GM23248 (cell line): ENCODE data around the gene PAK6. TPM values are rescaled to one million over a fixed set of nuclear protein-coding genes. Genes with fewer than 3 reads are reported as not detected.

ENCODE experiments used
- DNase-seq: peaks from one replicate; pipeline ENCODE4 v3.0.0-alpha.2; 2015
- H2AFZ ChIP-seq: fragments of 200-600 bp; sonication (generic); 2 replicates; pipeline ENCODE4 v1.6.1; 2016; ENCODE audit warnings: antibody characterized with exemption
- H3F3A ChIP-seq: fragments of 200-600 bp; sonication (generic); 2 replicates; pipeline ENCODE4 v1.6.1; 2016; ENCODE audit warnings: mild to moderate bottlenecking, antibody characterized with exemption, mixed run types; ENCODE audit not compliant: insufficient read depth
- H3K27ac ChIP-seq: fragments of 200-600 bp; sonication (generic); 2 replicates; pipeline ENCODE4 v1.5.1; 2016; ENCODE audit warnings: mild to moderate bottlenecking
- H3K27me3 ChIP-seq: fragments of 200-600 bp; sonication (generic); replicated peaks from 2 replicates; pipeline ENCODE4 v1.6.1; 2016; ENCODE audit warnings: mild to moderate bottlenecking; ENCODE audit not compliant: insufficient read depth
- H3K36me3 ChIP-seq: fragments of 200-600 bp; sonication (generic); 2 replicates; pipeline ENCODE4 v1.6.1; 2016; ENCODE audit warnings: low read depth, mild to moderate bottlenecking
- H3K4me1 ChIP-seq: fragments of 200-600 bp; sonication (generic); 2 replicates; pipeline ENCODE4 v1.6.1; 2016; ENCODE audit warnings: mild to moderate bottlenecking; ENCODE audit not compliant: insufficient read depth
- H3K4me2 ChIP-seq: fragments of 200-600 bp; sonication (generic); one replicate; pipeline ENCODE4 v1.6.1; 2016; ENCODE audit warnings: mild to moderate bottlenecking; ENCODE audit not compliant: unreplicated experiment
- H3K4me3 ChIP-seq: fragments of 200-600 bp; sonication (generic); 2 replicates; pipeline ENCODE4 v1.5.1; 2016; ENCODE audit warnings: mild to moderate bottlenecking
- H3K79me2 ChIP-seq: fragments of 200-600 bp; sonication (generic); 2 replicates; pipeline ENCODE4 v1.6.1; 2016; ENCODE audit warnings: mild to moderate bottlenecking; ENCODE audit not compliant: insufficient read depth
- H3K9ac ChIP-seq: fragments of 200-600 bp; sonication (generic); 2 replicates; pipeline ENCODE4 v1.6.1; 2016; ENCODE audit warnings: mild to moderate bottlenecking
- H3K9me2 ChIP-seq: fragments of 200-600 bp; sonication (generic); 2 replicates; pipeline ENCODE4 v1.6.1; 2016; ENCODE audit warnings: mixed run types, mild to moderate bottlenecking, moderate library complexity; ENCODE audit not compliant: insufficient read depth
- H3K9me3 ChIP-seq: fragments of 200-600 bp; sonication (generic); one replicate; pipeline ENCODE4 v1.6.1; 2017; ENCODE audit warnings: low read depth
- H4K20me1 ChIP-seq: fragments of 200-600 bp; sonication (generic); 2 replicates; pipeline ENCODE4 v1.6.0; 2016; ENCODE audit not compliant: insufficient read depth
- EZH2 ChIP-seq: fragments of 200-600 bp; sonication (generic); IDR thresholded peaks from 2 replicates; pipeline ENCODE4 v1.6.1; 2018; ENCODE audit warnings: antibody characterized with exemption, mild to moderate bottlenecking; ENCODE audit not compliant: insufficient read depth, poor library complexity, severe bottlenecking
- EZH2phosphoT487 ChIP-seq: fragments of 200-600 bp; sonication (generic); IDR thresholded peaks from 2 replicates; pipeline ENCODE4 v1.6.1; 2018; ENCODE audit warnings: antibody characterized with exemption, moderate library complexity, mild to moderate bottlenecking, low read depth; ENCODE audit not compliant: insufficient read depth
- WGBS, 2 experiments: methylation state at CpG; one replicate each; pipeline ENCODE4 v1.1.6; 2015 to 2017; ENCODE audit warnings: low lambda C conversion rate in 2 of 2, low coverage in 1 of 2; ENCODE audit errors: missing lambda C conversion rate in 2 of 2; 5-methylcytosine and 5-hydroxymethylcytosine counted together
- in situ Hi-C: fragments of 300-500 bp; cut with MboI; formaldehyde crosslinking; loops from 2 replicates; pipeline ENCODE4 v1.15.0; 2020
- polyA plus RNA-seq: library from polyadenylated mRNA; unstranded; fragments of >200 nt; fragmentation: Nextera tagmentation; extraction: Ambion mirVana; gene quantifications from 2 replicates; pipeline ENCODE4 v1.2.1, GENCODE V29; 2016
- total RNA-seq: library from RNA; depleted of rRNA; stranded (reverse); fragments of >200 nt; shearing (Covaris generic); gene quantifications from 2 replicates; pipeline ENCODE4 v1.2.3, GENCODE V29; 2014

The PAK6 gene
- total and polyA plus RNA-seq, 2 experiments from 2014 or later: not detected

GRCh38 chr15:40246496-40247280 lies 7.8 kb downstream of the PAK6 start:
- WGBS, 2 experiments: 63 to 74% methylated on average over 8 of the region's 8 CpGs
- no peak overlapping the region for H3K9ac ChIP-seq
- no peak overlapping the region for H2AFZ ChIP-seq
- no peaks in the 10 kb centered on the region for H4K20me1 ChIP-seq
- H3K27me3 ChIP-seq: 0 out of 2 replicates have a peak, but pooled peaks cover 6% of the 10 kb centered on the region
- H3K4me1 ChIP-seq: no peaks in the 10 kb centered on the region
- H3K79me2 ChIP-seq: no peaks in the 10 kb centered on the region
- no peaks in the 10 kb centered on the region for H3K9me3 ChIP-seq
- peaks cover 15% of the 10 kb centered on the region; the same call in 1 of the 2 replicates for H3F3A ChIP-seq
- no peak for DNase-seq
- H3K27ac ChIP-seq: no peak overlapping the region
- H3K36me3 ChIP-seq: no peaks in the 10 kb centered on the region
- TF ChIP-seq EZH2phosphoT487 (no peak), EZH2 (no peak)
- H3K4me2 ChIP-seq: no peak overlapping the region
- H3K4me3 ChIP-seq: no peak overlapping the region
- no peaks in the 10 kb centered on the region for H3K9me2 ChIP-seq
- in situ Hi-C loops: no loop called here

DNA sequence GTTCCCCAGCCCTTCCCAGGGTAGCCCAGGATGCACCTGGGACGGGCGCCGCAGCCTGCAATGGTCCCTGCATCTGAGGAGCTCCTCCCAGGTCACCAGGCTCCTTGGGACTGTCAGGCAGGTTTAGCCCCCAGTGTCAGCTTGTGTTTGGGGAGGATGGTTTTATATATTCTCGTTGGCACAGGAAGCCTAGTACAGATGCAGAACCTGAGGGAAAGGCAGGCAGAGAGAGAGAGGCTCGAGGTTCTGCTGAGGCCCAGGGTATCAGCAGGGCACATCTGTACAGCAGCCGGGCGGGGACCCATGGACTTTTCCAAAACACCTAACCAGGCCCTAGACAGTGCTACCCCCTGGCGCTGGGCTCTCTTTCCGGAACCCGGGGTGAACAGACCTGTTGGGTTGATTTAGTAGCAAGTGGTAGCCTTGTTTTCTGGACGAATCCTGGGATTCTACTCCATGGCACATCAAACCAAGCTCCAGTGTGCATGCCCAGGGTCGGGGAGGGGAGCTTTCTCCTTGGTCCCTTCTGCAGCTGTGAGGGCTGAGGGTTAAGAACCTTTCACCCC lies 8.6 kb downstream of the PAK6 start:
- H3K9me2 ChIP-seq: no peaks in the 10 kb centered on the region
- TF ChIP-seq EZH2: no peak
- TF ChIP-seq EZH2phosphoT487: no peak
- H3K4me3 ChIP-seq: no peak overlapping the region
- WGBS, 2 experiments: 64 to 71% methylated on average over 12 of the region's 12 CpGs
- H2AFZ ChIP-seq: no peak overlapping the region
- H3K79me2 ChIP-seq: no peaks in the 10 kb centered on the region
- H4K20me1 ChIP-seq: no peaks in the 10 kb centered on the region
- H3K36me3 ChIP-seq: no peaks in the 10 kb centered on the region
- H3K4me1 ChIP-seq: no peaks in the 10 kb centered on the region
- no peak overlapping the region for H3K9ac ChIP-seq
- H3K27ac ChIP-seq: no peak overlapping the region
- H3K4me2 ChIP-seq: no peak overlapping the region
- DNase-seq: no peak
- peaks cover 13% of the 10 kb centered on the region; the same call in 1 of the 2 replicates for H3K27me3 ChIP-seq
- H3F3A ChIP-seq: peaks cover 15% of the 10 kb centered on the region; the same call in 1 of the 2 replicates
- in situ Hi-C loops: no loop called here
- no peaks in the 10 kb centered on the region for H3K9me3 ChIP-seq

DNA sequence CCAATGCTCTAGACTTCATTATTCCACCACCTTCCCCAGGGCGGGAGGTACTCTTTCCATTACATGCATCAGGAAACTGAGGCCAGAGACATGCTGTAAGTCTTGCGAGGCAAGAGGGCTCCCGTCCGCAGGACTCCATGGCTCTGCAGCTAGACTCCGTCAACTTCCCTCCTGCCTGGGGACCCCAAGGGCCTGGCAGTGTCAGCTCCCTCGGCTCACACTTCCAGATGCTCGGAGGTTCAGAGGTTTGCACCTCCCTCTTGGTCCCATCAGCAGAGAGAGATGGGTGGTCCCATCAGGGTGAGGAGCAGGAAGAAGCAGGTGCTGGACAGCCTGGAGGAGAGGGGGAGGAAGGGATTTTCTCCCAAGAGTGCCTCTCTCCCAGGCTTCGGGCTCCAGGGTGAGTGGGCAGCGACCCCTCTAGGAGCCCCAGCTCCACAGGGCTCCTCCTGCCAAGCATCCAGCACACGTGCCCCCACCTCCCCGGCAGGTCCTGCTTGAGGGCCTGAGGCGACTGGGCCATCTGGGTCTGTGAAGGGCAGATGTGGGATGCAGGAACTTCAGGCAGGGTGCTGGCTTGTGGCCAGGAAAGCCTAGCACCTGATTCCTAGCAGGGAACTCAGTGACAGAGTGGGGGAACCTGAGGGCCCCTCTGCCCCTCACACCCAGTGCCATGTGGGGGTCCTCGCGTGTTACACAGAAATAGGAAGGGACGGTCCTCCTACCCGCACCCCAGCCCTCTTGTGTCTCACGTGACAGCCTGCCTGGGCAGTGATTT lies 9.3 kb downstream of the PAK6 start:
- in situ Hi-C loops: no loop called here
- peaks cover 20% of the 10 kb centered on the region for H3K27me3 ChIP-seq
- no peak overlapping the region for H3K27ac ChIP-seq
- no peak overlapping the region for H3K4me2 ChIP-seq
- no peaks in the 10 kb centered on the region for H3K79me2 ChIP-seq
- no peak overlapping the region for H3K9ac ChIP-seq
- WGBS, 2 experiments: 78 to 83% methylated on average over 17 of the region's 17 CpGs
- H3K4me1 ChIP-seq: no peaks in the 10 kb centered on the region
- no peak overlapping the region for H2AFZ ChIP-seq
- H3F3A ChIP-seq: peaks cover 15% of the 10 kb centered on the region; the same call in 1 of the 2 replicates
- H3K9me2 ChIP-seq: no peaks in the 10 kb centered on the region
- H3K4me3 ChIP-seq: no peak overlapping the region
- H3K36me3 ChIP-seq: no peaks in the 10 kb centered on the region
- DNase-seq: no peak
- TF ChIP-seq EZH2: no peak
- no peak for TF ChIP-seq EZH2phosphoT487
- H3K9me3 ChIP-seq: no peaks in the 10 kb centered on the region
- H4K20me1 ChIP-seq: no peaks in the 10 kb centered on the region

DNA sequence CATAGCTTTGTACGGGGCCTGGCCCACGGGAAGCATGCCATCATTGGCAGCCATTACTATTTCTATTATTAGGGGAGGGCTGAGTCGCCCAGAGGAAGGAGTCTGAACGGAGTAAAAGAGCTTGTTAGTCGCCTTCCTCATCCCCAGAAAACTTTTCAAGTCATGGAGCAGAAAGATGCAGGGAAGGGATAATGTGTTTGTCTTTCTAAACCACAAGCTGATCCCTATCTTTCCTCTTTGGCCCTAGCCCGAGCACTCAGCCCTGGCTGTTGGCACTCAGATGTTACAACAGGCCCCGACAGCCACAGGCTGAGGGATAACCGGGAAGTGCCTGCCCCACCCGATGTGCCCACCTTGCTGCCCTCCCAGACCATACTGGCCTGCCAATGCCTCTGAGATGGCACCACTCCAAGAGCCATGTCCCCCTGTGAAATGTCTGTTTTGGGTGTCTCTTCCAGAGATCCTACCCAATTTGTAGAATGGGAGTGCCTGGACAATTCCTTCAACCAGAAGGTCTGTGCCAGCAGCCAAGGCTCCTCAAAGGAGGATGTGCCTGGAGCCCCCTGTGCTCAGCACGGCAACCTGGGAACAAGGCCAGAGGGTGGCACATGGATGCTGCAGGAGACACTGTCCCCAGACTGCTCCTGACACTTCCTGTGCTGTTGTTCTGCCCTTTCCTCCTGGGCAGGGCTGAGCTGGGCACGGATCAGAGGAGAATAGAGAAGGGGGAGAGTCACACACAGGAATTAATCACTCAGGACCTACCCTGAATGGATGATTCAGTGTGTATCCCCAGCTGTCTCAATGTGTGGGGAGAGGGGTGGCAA lies 10.8 kb downstream of the PAK6 start:
- no peaks in the 10 kb centered on the region for H3K4me1 ChIP-seq
- H3K27me3 ChIP-seq: peaks cover 35% of the 10 kb centered on the region
- H3K79me2 ChIP-seq: no peaks in the 10 kb centered on the region
- no peak overlapping the region for H2AFZ ChIP-seq
- in situ Hi-C loops: no loop called here
- TF ChIP-seq EZH2phosphoT487: no peak
- TF ChIP-seq EZH2: no peak
- WGBS, 2 experiments: 46 to 55% methylated on average over 11 of the region's 11 CpGs
- H3K4me2 ChIP-seq: no peak overlapping the region
- H3K9ac ChIP-seq: no peak overlapping the region
- H3K4me3 ChIP-seq: no peak overlapping the region
- no peaks in the 10 kb centered on the region for H3K9me2 ChIP-seq
- no peaks in the 10 kb centered on the region for H3K36me3 ChIP-seq
- peak; percentile 40 for DNase-seq
- peaks cover 15% of the 10 kb centered on the region; the same call in 1 of the 2 replicates for H3F3A ChIP-seq
- H3K27ac ChIP-seq: no peak overlapping the region
- no peaks in the 10 kb centered on the region for H3K9me3 ChIP-seq
- no peaks in the 10 kb centered on the region for H4K20me1 ChIP-seq
